OCI-LY1 (cell line): ENCODE results near the gene ZFPM1.
A peak's percentile ranks its signal among the peaks of the same experiment; 100 is the strongest.

Source experiments
- H2AFZ ChIP-seq: fragments of 200-600 bp; sonication (generic), shearing (Covaris generic); 2 replicates; pipeline ENCODE4 v1.6.0; 2014; ENCODE audit warnings: antibody characterized with exemption, mild to moderate bottlenecking, low read length
- H3F3A ChIP-seq: fragments of 200-600 bp; sonication (generic), shearing (Covaris generic); 2 replicates; pipeline ENCODE4 v1.6.0; 2014; ENCODE audit warnings: mild to moderate bottlenecking, antibody characterized with exemption, low read length, moderate library complexity; ENCODE audit not compliant: insufficient read depth
- H3K27ac ChIP-seq: fragments of 200-600 bp; sonication (generic); 2 replicates; pipeline ENCODE4 v1.5.1; 2014; ENCODE audit warnings: low read length, mixed run types, mild to moderate bottlenecking, low read depth; ENCODE audit not compliant: poor library complexity, severe bottlenecking
- H3K27me3 ChIP-seq: fragments of 200-600 bp; sonication (generic); 2 replicates; pipeline ENCODE4 v1.6.0; 2014; ENCODE audit warnings: antibody characterized with exemption, mild to moderate bottlenecking, low read length, moderate library complexity; ENCODE audit not compliant: insufficient read depth
- H3K36me3 ChIP-seq: fragments of 200-600 bp; sonication (generic); 2 replicates; pipeline ENCODE4 v1.6.1; 2014; ENCODE audit warnings: mild to moderate bottlenecking, antibody characterized with exemption, low read length, moderate library complexity, mixed read lengths; ENCODE audit not compliant: insufficient read depth
- H3K4me1 ChIP-seq: fragments of 200-600 bp; sonication (generic); 2 replicates; pipeline ENCODE4 v1.5.1; 2014; ENCODE audit warnings: mild to moderate bottlenecking, low read length, moderate library complexity; ENCODE audit not compliant: insufficient read depth, severe bottlenecking
- H3K4me2 ChIP-seq: fragments of 200-600 bp; sonication (generic), shearing (Covaris generic); 2 replicates; pipeline ENCODE4 v1.6.1; 2014; ENCODE audit warnings: low read length
- H3K4me3 ChIP-seq: fragments of 200-600 bp; sonication (generic); 2 replicates; pipeline ENCODE4 v1.5.1; 2014; ENCODE audit warnings: low read length, low read depth, mild to moderate bottlenecking, mixed read lengths; ENCODE audit not compliant: poor library complexity, severe bottlenecking
- H3K79me2 ChIP-seq: fragments of 200-600 bp; shearing (Covaris generic); 2 replicates; pipeline ENCODE4 v1.6.1; 2016; ENCODE audit warnings: mixed run types, low read length, mixed read lengths; ENCODE audit not compliant: insufficient read depth
- H3K9ac ChIP-seq: fragments of 200-600 bp; sonication (generic), shearing (Covaris generic); 2 replicates; pipeline ENCODE4 v1.6.1; 2014; ENCODE audit warnings: mild to moderate bottlenecking, low read length, mixed read lengths
- H3K9me2 ChIP-seq: fragments of 200-600 bp; sonication (generic), shearing (Covaris generic); 2 replicates; pipeline ENCODE4 v1.6.1; 2014; ENCODE audit warnings: low read depth, mild to moderate bottlenecking, low read length, mixed read lengths
- H3K9me3 ChIP-seq: fragments of 200-600 bp; shearing (Covaris generic); 2 replicates; pipeline ENCODE4 v1.6.1; 2014; ENCODE audit warnings: low read length, mixed read lengths
- H4K20me1 ChIP-seq: fragments of 200-600 bp; sonication (generic), shearing (Covaris generic); 2 replicates; pipeline ENCODE4 v1.6.0; 2016; ENCODE audit warnings: mild to moderate bottlenecking, low read length; ENCODE audit not compliant: insufficient read depth
- EZH2 ChIP-seq: fragments of 200-600 bp; sonication (generic), shearing (Covaris generic); IDR thresholded peaks from 2 replicates; pipeline ENCODE4 v1.8.0; 2017; ENCODE audit warnings: borderline replicate concordance, mixed run types, mild to moderate bottlenecking, antibody characterized with exemption, low read length, moderate library complexity, mixed read lengths
- TF ChIP-seq, protein P1 (sequence below): fragments of 200-600 bp; sonication (generic), shearing (Covaris generic); IDR thresholded peaks from 2 replicates; pipeline ENCODE4 v1.5.1; 2017; ENCODE audit warnings: mild to moderate bottlenecking, antibody characterized with exemption, low read length, moderate library complexity, mixed read lengths

The ZFPM1 gene

DNA sequence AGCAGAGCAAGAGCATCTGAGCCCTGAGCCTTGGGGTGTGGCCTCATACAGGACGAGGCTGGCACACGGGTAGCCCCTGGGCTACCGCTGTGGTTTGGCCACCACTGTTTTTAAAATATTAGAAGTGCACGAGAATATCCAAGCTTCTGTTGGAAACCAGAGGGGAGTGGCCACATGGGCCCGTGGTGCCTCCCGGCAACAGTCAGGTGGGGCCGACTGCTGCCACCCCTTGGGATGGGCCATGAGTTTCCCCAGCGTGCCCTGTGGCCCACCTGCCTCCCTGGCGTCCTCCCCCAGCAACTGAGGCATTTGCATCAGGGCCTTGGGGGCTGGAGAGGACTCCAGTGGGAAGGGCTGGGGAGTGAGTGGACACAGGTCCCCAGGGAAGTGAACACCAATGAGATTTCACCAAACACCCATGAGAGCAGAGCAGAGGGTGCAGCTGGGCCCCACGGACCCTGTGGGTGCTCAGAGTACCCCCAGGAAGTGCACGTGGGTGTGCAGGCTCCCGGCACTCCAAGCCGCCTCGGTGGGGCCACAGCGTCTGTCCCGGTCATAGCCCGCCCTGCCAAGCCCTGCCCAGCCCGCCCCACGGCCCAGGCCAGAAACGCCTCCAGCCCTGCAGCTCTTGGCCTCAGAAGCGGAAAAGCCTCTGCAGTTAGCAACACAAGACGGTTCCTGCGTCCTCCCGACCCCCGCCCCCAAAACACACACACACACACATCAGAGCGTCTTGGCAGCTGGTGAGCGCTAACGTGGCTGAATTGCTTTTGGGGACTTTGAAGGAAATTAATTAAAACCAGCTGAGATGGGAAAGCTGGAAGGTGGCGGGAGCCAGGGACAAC, 47.6 kb upstream of the ZFPM1 start:
- Histone ChIP-seq H3K79me2 (no peaks in the 10 kb centered on the region), H3K4me3 (no peak overlapping the region), H3K4me1 (no peaks in the 10 kb centered on the region), H3K9me3 (no peaks in the 10 kb centered on the region), H3K36me3 (no peaks in the 10 kb centered on the region), H2AFZ (no peak overlapping the region), H3K9me2 (no peaks in the 10 kb centered on the region), H4K20me1 (no peaks in the 10 kb centered on the region), H3K9ac (no peak overlapping the region), H3K27me3 (no peaks in the 10 kb centered on the region), H3F3A (no peaks in the 10 kb centered on the region), H3K27ac (no peak overlapping the region), H3K4me2 (no peak overlapping the region)
- TF ChIP-seq EZH2 = no peak
- TF ChIP-seq, protein P1, sequence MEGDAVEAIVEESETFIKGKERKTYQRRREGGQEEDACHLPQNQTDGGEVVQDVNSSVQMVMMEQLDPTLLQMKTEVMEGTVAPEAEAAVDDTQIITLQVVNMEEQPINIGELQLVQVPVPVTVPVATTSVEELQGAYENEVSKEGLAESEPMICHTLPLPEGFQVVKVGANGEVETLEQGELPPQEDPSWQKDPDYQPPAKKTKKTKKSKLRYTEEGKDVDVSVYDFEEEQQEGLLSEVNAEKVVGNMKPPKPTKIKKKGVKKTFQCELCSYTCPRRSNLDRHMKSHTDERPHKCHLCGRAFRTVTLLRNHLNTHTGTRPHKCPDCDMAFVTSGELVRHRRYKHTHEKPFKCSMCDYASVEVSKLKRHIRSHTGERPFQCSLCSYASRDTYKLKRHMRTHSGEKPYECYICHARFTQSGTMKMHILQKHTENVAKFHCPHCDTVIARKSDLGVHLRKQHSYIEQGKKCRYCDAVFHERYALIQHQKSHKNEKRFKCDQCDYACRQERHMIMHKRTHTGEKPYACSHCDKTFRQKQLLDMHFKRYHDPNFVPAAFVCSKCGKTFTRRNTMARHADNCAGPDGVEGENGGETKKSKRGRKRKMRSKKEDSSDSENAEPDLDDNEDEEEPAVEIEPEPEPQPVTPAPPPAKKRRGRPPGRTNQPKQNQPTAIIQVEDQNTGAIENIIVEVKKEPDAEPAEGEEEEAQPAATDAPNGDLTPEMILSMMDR = no peak

DNA sequence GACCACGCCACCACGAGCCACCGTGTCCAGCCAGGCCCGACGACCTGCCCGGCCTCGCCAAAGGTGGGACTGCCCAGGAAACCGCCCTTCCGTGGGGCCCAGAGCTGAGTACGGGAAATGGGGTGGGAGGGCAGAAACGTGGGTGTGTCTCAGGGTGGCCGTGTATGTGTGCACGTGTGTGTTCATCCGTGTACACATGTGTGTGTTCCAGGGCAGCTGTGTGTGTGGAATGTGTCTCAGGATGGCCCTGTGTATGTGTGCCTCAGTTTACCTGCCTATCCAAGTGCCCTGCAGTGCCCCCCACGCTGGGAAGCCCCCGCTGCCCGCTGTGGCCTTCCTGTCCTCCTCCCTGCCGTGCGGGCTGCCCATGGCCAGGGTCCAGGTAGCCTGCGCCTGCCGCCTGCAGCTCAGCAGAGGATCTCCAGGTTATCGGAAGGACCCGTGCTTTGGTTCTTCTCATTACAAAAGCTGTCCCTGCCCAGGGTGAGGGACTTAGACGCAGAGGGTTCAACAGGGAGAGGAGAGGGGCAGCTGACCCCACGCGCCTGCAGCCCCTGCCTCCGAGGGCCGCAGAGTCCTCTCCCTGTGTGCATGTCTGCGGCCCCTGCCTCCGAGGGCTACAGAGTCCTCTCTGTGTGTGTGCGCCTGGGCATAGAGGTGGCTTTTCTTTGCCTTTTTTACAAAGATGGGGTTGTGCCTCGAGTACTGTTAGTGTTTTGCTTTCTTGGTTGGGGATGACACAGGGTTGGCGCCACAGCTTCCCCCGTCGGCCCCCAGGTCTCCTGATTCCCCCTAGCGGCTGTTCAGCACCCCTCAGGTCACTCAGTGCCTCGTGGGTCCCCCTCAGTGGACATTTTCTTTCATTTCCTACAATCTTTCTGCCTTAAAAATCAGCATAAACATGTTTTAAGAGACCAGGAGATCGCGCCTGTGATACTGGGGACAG, 46.7 kb upstream of the ZFPM1 start:
- Histone ChIP-seq H3K27me3 (no peaks in the 10 kb centered on the region), H3K27ac (no peak overlapping the region)

GRCh38 chr16:88407042-88407420, 46.0 kb upstream of the ZFPM1 start:
- Histone ChIP-seq H3F3A (no peaks in the 10 kb centered on the region), H3K36me3 (no peaks in the 10 kb centered on the region), H3K4me1 (no peaks in the 10 kb centered on the region), H3K27ac (no peak overlapping the region), H3K9ac (no peak overlapping the region), H3K4me3 (no peak overlapping the region), H3K9me3 (no peaks in the 10 kb centered on the region), H4K20me1 (no peaks in the 10 kb centered on the region), H2AFZ (no peak overlapping the region), H3K4me2 (no peak overlapping the region), H3K79me2 (no peaks in the 10 kb centered on the region), H3K9me2 (no peaks in the 10 kb centered on the region), H3K27me3 (no peaks in the 10 kb centered on the region)
- TF ChIP-seq, protein P1 = no peak
- no peak for TF ChIP-seq EZH2

More for the DNA sequence above, 46.7 kb upstream of the ZFPM1 start:
- Histone ChIP-seq H3K4me1 (no peaks in the 10 kb centered on the region), H3F3A (no peaks in the 10 kb centered on the region), H4K20me1 (no peaks in the 10 kb centered on the region), H2AFZ (no peak overlapping the region), H3K9me3 (no peaks in the 10 kb centered on the region), H3K9ac (no peak overlapping the region), H3K4me2 (no peak overlapping the region), H3K9me2 (no peaks in the 10 kb centered on the region), H3K4me3 (no peak overlapping the region), H3K36me3 (no peaks in the 10 kb centered on the region), H3K79me2 (no peaks in the 10 kb centered on the region)
- no peak for TF ChIP-seq EZH2
- TF ChIP-seq, protein P1 = peak; percentile 23; the same call in 1 of the 2 replicates
